Activated CD8-positive, alpha-beta memory T cell treated with anti-CD3 and anti-CD28 coated beads, Interleukin-2, amount 50 U/mL, for 1 hour (primary cell): ENCODE data around the gene KRT32.

Source experiments
- DNase-seq: peaks from one replicate; pipeline ENCODE4 v3.0.0-alpha.2; 2020; ENCODE audit errors: extremely low read depth

The KRT32 gene

DNA sequence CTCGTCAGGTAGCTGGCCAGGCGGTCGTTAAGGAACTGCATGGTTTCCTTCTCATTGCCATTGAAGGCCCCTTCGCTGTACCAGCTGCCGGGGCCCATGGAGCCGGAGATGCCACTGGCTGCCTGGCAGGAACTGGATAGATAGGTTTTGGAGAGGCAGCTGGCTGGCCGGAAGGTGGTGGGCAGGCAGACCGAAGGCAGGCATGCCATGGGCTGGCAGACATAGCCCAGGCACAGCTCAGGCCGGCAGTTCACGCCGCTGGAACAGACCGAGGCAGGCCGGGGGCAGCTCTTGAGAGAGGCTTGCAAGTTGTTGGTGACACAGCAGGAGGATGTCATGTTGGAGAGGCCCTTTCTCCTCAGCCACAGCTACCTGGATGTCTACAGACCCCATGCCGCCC is at the start of gene KRT32:
TSS of gene KRT32 (minus strand) at position 399 of the 400 bp plus-strand sequence. CDS start at position 338, 61 bp downstream.
- no peak for DNase-seq

DNA sequence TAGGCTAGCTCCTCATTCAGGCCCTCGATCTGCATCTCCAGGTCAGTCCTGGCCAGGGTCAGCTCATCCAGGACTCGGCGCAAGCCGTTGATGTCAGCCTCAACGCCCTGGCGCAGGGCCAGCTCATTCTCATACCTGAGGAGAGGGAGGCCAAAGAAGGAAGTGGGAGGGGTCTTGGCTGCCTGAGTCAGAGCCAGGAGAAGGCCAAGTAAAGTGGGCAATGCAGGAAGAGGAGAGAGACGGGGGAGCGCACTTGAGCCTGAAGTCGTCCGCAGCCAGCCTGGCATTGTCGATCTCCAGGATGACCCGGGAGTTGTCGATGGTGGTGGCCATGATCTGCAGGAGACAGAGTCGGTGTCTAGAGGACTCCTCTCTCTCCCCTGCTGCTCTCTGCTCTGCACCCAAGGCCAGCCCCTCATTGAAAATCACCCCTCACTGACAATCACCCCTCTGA is 49.7 kb upstream of the KRT32 start:
- DNase-seq: no peak

DNA sequence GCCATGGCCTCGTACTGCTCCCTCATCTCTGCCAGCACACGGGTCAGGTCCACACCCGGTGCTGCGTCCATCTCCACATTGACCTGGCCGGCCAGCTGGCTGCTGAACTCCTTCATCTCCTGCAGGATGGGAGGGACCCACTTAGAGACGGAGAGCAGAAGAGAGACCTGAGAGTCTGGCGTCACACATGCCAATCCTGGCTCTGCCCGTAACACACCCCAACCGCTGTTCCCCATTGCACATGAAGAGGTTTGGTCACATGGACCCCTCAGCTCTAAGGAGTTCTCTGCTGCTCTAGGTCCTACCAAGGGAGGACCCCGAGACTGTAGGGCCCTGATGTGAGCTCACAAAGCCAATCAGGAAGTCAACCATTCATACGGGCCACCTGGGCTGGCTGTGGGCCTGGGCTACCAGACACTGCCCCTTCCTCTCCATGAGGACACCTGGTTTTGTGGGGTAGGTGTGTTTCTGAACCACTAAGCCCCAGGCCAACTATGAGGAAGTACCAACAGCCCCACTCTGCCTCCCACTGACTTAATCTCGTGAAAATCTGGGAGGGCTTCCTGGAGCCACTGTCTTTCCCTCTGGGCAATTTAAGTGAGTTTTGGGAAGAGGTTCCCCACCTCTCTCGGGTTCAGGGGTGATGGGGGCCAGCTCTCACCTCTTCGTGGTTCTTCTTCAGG is 49.1 kb upstream of the KRT32 start:
- no peak for DNase-seq

DNA sequence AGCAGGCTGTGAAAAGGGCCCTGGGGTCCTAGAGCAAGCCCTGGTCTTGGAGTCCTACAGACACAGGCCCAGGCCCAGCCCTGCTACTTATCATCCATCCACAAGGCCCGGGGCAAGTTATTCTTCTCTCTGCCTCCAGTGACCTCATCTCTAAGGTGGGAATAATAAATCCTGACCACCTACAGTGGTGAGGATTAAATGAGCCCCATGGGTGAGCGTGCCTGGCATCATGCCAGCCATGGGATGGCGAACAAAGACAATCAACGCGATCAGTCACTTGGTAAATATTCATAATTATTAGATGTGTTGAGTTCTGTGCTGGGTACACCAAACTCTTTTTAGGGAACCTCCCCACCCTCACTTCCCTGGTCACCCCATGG is 46.0 kb upstream of the KRT32 start:
- DNase-seq: no peak

DNA sequence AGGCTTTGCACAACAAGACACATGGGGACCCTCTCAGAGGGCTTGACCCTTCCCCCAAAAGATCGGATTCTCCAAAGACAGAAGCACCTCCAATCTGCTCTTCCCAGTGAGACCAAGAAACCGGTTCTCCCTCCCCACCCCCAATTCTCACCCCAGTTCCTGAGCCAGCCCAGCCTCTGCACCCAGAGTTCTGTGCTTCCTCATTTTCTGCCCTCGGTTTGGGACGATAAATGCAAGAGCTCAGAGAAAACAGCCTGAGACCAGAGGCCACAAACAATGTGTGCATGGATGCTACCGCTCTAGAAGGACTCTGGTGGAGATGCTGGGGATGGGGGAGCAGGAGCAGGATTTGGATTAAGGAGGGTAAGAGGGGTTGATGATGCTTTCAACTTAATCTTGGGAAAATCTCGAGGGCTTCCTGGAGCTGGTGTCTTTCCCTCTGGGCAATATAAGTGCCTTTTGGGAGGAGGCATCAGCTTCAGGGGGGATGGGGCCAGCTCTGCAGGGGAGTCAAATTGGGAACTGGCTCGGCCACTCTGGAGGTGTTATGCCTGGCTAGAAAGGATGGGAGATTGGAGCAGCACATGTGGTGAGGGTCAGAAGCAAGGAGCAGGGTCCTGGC is 45.5 kb upstream of the KRT32 start:
- no peak for DNase-seq

DNA sequence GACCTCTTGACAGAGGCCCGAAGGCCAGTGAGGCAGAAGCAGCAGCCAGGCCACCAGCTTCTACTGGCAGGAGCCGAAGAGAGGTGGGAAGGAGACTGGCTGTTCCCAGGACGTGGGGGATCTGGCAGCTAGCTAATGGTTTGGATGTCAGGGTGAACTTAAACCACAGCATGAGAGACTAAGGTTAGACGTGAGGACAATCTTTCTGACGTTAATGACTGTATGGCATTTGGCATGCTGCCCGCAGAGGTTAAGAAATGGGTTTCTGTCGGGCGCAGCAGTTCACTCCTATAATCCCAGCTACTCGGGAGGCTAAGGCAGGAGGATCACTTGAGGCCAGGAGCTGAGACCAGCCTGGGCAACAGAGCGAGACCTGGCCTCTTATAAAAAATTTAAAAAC is 44.5 kb upstream of the KRT32 start:
- no peak for DNase-seq

DNA sequence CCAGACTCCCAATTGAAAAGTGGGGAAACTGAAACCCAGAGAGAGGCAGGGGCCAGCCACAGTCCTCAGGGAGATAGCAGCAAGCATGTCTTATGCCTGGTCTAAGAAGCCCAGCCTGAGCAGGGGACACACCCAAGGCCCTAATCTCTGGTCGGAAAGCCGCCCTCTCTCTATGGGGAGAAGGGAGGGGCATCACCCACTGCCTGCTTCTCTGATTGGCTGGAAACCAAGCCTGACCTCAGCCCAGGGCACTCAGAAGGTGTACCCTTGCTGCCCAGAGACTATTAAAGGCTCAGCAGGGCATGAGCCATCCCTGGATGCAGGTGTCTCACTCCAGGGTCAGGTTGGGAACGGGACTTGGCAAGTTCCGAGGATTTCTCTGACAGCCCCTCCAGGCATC is 43.9 kb upstream of the KRT32 start:
- DNase-seq: no peak

DNA sequence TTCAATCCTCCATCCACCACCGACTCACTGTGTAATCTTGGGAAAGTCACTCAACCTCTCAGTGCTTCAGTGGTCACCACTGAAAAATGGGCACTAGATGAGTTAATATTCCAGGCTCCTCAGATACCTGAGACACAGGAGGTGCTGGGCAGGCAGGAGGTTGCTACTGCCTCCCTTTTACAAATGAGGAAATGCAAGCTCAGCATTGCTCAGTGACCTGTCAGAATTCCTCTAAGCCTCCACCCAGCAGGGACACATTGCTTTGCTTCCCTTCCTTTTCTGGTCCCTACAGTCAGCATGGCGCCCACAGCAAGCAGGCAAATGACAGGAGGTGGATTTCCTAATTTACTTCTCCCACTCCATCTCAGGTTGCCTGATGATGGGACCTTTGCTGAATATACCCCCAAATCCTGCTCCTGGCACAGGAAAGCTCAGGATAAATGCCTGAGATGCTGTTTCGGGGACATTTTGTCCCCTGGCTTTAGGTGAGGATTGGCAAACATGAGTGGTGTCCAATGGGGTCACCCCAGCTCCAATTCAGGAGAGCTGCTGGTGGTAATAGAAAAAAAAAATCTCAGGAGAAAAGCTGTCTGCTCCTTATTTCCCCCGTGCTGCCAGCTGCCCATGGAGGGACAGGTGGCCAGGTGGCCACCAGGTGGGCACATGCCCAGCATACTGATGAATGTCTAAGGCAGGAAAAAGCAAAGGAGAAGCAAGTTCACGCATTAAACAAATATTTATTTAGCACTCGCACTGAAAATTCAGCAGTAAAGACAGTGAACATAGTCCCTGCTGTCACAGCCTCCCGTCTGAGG is 43.3 kb upstream of the KRT32 start:
- no peak for DNase-seq

DNA sequence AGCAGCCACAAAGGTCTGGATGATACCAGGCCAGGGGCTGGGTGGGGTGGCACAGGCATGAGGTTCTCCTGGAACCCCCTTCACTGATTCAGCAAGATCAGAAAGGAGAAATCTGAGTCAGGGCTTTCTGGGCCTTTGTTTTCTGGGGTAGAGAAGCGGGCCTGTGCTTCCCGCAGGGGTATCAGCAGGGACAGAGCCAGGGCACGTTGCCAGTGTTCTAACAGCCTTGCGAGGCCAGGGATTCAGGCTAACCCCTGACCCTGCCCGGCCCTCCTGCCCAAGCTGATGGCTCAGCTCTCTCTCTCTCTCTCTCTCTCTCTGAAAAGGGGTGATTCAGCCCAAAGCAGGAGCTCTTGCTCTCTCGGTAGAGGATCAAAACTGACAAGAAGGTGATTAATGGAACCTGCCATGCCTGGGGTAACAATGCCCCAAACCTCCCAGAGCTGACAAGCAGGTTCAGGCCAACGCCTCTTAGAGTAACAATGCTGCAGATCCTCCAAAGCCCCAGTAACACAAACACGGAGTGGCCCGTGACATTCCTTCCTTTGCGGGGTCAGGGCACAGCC is 40.2 kb upstream of the KRT32 start:
- DNase-seq: no peak

DNA sequence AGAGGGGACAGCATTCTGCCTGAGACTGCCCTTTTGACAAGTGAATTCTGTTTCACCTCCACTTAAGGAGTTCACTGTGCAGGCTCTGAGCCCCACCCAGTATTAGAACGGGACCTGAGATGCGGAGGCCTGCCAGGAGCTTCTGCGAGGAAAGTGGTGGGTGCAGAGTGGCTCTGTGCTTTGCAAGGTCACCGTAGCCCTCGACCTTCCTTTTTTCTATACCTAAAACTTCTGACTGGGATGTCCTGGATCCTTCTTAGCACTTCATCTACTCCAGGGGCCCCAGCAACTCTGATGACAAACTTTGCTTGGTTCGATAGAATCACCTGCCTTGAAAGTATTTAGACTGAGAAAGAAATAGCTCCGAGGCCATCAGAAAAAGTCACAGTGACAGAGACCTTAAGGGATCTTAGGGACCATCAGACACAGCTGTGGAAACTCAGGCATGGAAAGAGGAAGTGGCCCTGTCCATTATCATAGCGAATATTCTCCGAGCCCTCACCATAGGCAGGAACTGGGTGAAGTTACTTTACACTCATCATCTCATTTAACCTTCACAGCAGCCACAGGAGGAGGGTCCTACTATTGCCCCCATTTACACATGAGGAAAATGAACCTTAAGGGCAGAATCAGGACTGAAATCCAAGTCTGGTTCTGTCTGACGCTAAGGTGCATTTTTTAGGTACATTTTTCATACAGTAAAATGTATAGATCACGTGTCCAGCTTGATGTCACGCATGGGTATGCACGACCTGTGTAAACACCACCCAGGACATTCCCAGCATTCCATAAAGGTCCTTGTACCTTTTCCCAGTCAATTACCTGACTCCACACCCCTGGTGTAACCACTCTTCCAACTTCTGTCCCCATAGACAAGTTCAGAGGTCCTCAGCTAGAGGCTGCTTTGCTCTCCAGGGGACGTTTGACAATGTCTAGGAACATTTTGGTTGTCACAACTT is 38.9 kb upstream of the KRT32 start:
- no peak for DNase-seq

DNA sequence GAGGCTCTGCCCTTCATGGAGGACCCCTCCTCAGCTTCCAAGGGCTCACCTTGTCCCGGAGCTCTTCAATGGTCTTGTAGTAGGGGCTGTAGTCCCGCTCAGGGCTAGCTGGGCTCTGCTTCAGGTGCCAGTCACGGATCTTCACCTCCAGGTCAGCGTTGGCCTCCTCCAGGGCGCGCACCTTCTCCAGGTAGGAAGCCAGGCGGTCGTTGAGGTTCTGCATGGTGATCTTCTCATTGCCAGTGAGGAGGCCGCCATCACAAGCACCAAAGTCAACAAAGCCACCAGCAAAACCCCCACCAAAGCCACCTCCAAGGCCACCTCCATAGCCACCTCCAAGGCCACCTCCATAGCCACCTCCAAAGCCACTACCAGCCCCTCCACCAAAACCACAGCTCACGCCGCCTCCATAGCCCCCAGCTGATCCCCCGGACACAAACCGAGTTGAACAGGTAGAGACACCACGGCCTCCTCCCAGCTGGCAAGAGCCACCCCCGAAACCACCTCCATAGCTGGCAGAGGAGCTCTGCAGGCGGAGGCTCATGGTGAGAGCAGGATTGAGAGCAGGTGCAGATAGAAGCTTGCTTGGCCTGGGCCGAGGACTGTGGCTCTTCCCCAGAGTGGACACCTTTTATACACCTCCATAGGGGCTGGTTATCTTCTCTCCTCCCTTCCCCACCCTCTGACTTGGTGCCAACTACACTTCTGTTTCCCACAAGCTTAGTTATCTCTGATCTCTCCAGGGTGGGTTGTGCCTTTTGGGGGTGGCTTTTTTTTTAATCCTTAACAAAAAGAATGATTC is 38.0 kb upstream of the KRT32 start, which contains the start of gene KRT13:
TSS of gene KRT13 (minus strand) at position 606 of the 802 bp plus-strand sequence. CDS start at position 544, 62 bp downstream.
- no peak for DNase-seq

DNA sequence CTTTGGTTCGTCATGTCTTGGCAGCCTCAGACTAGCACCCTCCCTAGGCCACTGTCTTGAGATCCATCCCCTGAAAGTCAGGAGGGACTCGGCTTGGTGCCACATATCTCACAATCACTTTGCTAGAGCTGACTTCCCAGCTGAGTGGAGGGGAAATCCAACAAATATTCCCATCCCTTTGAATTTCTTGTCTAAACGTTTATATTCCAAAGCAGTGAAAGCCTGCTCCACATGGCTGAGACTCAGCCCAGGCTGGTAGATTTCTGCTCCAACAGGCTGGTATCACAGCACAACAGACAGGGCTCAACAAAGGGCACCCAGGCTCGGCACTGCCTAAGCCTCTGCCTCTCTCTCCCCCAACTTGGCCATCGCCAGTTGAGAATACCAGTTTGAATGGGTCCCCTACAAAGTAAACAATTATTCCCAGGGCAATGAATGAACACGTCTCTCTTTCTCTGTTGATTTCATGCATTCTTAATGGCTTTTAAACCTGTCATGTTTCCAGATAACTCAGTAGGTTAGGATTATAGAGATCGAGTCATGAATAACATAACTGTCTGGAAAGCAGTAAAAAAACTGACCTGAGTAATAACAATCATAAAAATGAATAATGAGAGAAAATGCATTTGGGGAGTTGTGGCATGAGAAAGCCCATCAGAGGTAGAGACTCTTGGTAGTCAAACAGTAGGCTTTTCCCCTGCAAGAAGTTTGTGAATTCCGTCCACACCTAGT is 37.2 kb upstream of the KRT32 start:
- DNase-seq: no peak

DNA sequence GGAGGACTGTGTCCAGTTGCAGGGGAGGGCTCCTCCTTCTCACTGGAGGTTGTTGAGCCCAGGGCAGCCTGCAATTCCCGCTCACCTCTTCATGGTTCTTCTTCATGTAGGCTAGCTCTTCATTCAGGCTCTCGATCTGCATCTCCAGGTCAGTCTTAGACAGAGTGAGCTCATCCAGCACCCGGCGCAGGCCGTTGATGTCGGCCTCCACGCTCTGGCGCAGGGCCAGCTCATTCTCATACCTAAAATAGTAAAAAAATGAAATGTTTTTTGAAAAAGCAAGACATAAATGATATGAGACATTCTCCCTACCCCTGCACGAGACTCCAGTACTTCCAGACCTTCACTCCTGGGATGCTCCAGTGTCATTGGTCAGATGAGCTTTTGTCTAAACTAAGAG is 36.0 kb upstream of the KRT32 start:
- DNase-seq: no peak

DNA sequence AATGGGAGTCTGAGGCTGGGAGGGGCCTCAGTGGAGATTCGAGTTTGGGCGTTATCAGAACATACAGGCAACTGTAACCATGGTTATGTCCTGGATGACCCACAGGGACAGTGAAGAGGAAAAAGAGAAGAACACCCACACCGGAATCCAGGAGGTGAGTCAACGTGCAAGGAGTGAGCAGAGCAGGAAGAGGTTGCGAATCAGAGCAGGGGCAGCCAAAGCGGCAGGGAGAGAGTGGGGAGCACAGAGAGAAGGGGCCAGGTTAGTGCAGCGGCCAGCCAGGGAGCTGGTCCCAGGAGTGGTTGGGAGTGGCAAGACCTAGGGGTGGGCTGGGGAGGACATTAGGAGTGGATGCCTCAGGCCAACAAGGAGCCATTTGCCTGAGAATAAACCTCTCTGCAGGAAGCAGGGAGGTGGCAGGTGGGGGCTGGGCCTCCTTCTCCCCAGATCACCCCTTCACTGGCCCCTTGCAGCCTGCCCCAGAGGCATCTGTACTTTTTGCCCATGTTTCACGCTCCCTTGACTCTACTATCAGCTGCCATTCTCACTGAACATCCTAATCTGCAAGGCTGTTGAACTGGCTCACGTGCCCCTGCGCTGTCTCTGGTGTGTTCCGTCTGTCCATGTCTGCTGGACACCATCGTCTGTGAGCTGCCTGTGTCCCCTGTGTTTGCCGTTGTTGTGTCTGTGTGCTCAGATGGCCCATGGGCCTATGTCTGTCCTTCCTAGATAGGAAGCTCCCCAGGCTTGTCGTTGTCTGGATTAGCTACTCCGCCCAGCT is 33.1 kb upstream of the KRT32 start:
- DNase-seq: no peak

DNA sequence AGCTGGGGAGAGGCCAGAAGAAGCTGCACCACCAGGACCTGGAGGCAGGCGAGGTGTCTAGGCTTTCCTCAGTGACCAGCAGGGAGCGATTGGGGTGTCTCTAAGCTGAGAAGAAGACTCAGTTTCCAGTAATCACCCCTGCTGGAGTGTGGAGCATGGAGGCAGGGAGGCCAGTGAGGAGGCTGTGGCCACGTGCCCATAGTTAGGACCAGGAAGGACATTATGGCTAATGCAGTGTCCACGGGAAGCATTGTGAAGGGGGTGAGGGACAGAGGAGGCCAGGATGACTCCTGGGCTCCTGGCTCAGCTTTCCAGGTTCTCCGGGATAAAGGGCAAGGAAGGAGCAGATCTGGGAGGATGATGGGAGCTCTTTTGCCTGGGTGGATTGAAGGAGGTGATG is 32.5 kb upstream of the KRT32 start:
- DNase-seq: no peak

DNA sequence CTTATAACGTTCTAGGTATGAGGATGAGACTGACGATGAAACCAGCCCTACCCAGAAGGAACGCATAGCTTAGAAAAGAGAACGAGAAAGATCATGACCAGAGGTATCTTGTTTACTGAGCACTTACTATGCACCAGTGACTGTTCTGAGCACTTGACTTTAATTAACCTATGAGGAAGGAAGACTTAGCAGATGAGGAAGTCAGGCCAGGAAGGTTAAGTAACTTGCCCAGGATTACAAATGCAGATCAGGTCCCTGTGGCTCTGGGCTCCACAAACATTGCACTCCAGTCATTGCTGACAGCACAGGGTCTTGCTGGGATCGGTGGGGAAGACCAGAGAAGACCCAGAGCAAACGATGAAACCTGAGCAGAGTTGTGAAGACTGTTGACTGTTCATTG is 31.1 kb upstream of the KRT32 start:
- no peak for DNase-seq

DNA sequence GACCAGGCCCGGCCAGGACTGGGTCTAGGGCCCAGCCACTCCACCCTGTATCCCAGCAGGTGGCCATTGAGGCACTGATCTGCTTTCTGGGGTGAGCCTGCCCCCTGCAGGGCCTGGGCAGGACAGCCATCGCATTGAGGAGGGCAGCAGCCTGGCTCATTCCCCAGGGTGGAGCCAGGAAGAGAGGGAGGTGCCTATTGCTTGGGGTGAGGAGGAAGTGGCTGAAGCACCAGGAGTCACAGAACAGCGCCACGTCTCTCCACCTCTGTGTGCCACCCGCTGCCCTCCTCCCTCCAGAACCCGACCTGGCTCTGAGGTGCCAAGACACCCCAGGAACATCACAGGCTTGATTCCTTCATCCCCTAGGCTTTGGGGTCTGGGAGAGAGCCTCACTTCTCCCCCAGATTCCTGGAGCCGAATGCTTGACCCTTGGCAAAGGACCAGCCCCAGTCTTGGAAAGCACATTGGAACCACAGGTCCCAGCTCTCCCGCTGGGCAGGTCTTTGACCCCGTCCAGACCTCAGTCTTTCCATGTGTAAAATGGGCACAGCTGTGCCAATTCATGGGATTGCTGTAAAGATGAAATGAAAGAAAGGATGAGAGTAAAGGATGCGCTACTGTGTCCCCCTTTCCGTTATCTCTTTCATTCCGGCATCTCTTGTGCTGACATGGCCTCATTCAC is 29.8 kb upstream of the KRT32 start:
- no peak for DNase-seq

DNA sequence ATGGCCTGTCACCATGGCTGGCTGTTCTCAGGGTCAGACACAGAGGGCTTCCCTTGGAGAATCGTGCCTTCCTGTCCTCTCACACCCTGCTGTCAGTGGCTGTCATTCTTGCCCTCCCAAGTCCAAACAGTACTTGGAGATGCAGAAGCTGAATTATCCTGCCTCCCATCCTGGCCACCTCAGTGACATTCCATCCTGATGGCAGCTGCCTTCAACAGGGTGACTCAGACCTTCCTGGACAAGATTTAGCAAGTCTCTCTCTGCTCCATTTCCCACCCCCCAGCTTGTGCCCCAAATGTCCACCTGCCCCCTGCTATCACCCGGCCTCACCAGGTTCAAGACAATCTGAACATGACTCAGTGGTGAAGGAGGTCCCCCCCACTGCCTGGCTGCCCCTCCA is 27.3 kb upstream of the KRT32 start:
- no peak for DNase-seq
